GM23338 (cell line): ENCODE results near the gene PXK. TPM values are rescaled to one million over a fixed set of nuclear protein-coding genes. Genes with fewer than 3 reads are reported as not detected.

ENCODE experiments used
- ATAC-seq: fragments of 200-7000 bp; cut with Tn5 transposase; 3 replicates; pipeline ENCODE4 v1.9.1; 2020
- DNase-seq: peaks from one replicate; pipeline ENCODE4 v3.0.0-alpha.2; 2015; ENCODE audit warnings: low spot score
- H2AFZ ChIP-seq: fragments of 200-600 bp; sonication (generic); 2 replicates; pipeline ENCODE4 v1.8.0; 2016; ENCODE audit warnings: antibody characterized with exemption, mild to moderate bottlenecking, moderate library complexity
- H3F3A ChIP-seq: fragments of 200-600 bp; sonication (generic); replicated peaks from 2 replicates; pipeline ENCODE4 v1.8.0; 2017; ENCODE audit warnings: antibody characterized with exemption, mixed run types, low read depth
- H3K27ac ChIP-seq: fragments of 200-600 bp; sonication (generic); 2 replicates; pipeline ENCODE4 v1.6.1; 2016; ENCODE audit warnings: low read depth
- H3K27me3 ChIP-seq: fragments of 200-600 bp; sonication (generic); 2 replicates; pipeline ENCODE4 v1.8.0; 2016; ENCODE audit warnings: mild to moderate bottlenecking, mixed run types, moderate library complexity; ENCODE audit not compliant: insufficient read depth
- H3K36me3 ChIP-seq: fragments of 200-600 bp; sonication (generic); 2 replicates; pipeline ENCODE4 v1.8.0; 2016; ENCODE audit warnings: mild to moderate bottlenecking; ENCODE audit not compliant: insufficient read depth
- H3K4me1 ChIP-seq: fragments of 200-600 bp; sonication (generic); 2 replicates; pipeline ENCODE4 v1.8.0; 2016; ENCODE audit warnings: mild to moderate bottlenecking, moderate library complexity; ENCODE audit not compliant: insufficient read depth
- H3K4me2 ChIP-seq: fragments of 200-600 bp; sonication (generic); 2 replicates; pipeline ENCODE4 v1.7.1; 2017; ENCODE audit warnings: mixed run types
- H3K4me3 ChIP-seq: fragments of 200-600 bp; sonication (generic); 2 replicates; pipeline ENCODE4 v1.6.1; 2016; ENCODE audit warnings: mixed run types
- H3K79me2 ChIP-seq: fragments of 200-600 bp; sonication (generic); replicated peaks from 2 replicates; pipeline ENCODE4 v1.8.0; 2017; ENCODE audit warnings: mild to moderate bottlenecking; ENCODE audit not compliant: insufficient read depth
- H3K9me2 ChIP-seq: fragments of 200-600 bp; sonication (generic); 2 replicates; pipeline ENCODE4 v1.8.0; 2017; ENCODE audit not compliant: insufficient read depth
- H4K20me1 ChIP-seq: fragments of 200-600 bp; sonication (generic); replicated peaks from 2 replicates; pipeline ENCODE4 v1.8.0; 2017; ENCODE audit warnings: mild to moderate bottlenecking; ENCODE audit not compliant: insufficient read depth
- H3K27ac Mint-ChIP-seq: 2 replicates; pipeline ENCODE4 v1.8.0; 2020; ENCODE audit warnings: inconsistent platforms, mild to moderate bottlenecking, moderate library complexity, mixed read lengths
- H3K27me3 Mint-ChIP-seq: 3 replicates; pipeline ENCODE4 v1.8.0; 2022; ENCODE audit warnings: low read depth, mild to moderate bottlenecking, moderate library complexity, mixed read lengths, inconsistent platforms; ENCODE audit not compliant: insufficient read depth, poor library complexity
- H3K36me3 Mint-ChIP-seq: 3 replicates; pipeline ENCODE4 v1.8.0; 2021; ENCODE audit warnings: low read depth, mild to moderate bottlenecking, inconsistent platforms, moderate library complexity, mixed read lengths
- H3K4me1 Mint-ChIP-seq: 3 replicates; pipeline ENCODE4 v1.8.0; 2020; ENCODE audit warnings: mild to moderate bottlenecking, inconsistent platforms, mixed read lengths
- H3K4me3 Mint-ChIP-seq: 3 replicates; pipeline ENCODE4 v1.8.0; 2021; ENCODE audit warnings: moderate library complexity, mild to moderate bottlenecking, inconsistent platforms, mixed read lengths
- H3K9me3 Mint-ChIP-seq: 3 replicates; pipeline ENCODE4 v1.8.0; 2020; ENCODE audit warnings: moderate library complexity, mild to moderate bottlenecking, inconsistent platforms, mixed read lengths
- CREB1 ChIP-seq: fragments of 250-450 bp; sonication (Bioruptor Pico); IDR thresholded peaks from 2 replicates; pipeline ENCODE4 v1.5.0; 2020; ENCODE audit warnings: low read depth, mild to moderate bottlenecking, moderate library complexity
- CTCF ChIP-seq, 2 experiments: fragments of 200-600 bp in 1 of 2; sonication (generic) in 1 of 2; conservative IDR thresholded peaks; 2 replicates each; pipeline versions ENCODE4 v1.5.1 to v1.6.1; 2016 to 2017; ENCODE audit warnings: antibody characterized with exemption in 2 of 2, low read depth in 2 of 2, mild to moderate bottlenecking in 2 of 2, moderate library complexity in 1 of 2
- EZH2 ChIP-seq: fragments of 200-600 bp; sonication (generic); IDR thresholded peaks from one replicate; pipeline ENCODE4 v1.8.0; 2017; ENCODE audit warnings: antibody characterized with exemption, mild to moderate bottlenecking, low read depth; ENCODE audit not compliant: unreplicated experiment
- EZH2phosphoT487 ChIP-seq: fragments of 200-600 bp; sonication (generic); IDR thresholded peaks from one replicate; pipeline ENCODE4 v1.8.1; 2018; ENCODE audit warnings: antibody characterized with exemption; ENCODE audit not compliant: unreplicated experiment
- POLR2AphosphoS5 ChIP-seq: IDR thresholded peaks from 2 replicates; pipeline ENCODE4 v1.6.1; 2016; ENCODE audit warnings: antibody characterized with exemption, low read depth
- STAT1 ChIP-seq: IDR thresholded peaks from one replicate; pipeline ENCODE4 v1.6.1; 2016; ENCODE audit warnings: antibody characterized with exemption; ENCODE audit not compliant: unreplicated experiment
- ZNF114 ChIP-seq: fragments of 250-450 bp; sonication (Bioruptor Pico); IDR thresholded peaks from 2 replicates; pipeline ENCODE4 v1.5.0; 2020; ENCODE audit warnings: mild to moderate bottlenecking, moderate library complexity
- ZNF331 ChIP-seq: fragments of 250-450 bp; sonication (Bioruptor Pico); IDR thresholded peaks from 2 replicates; pipeline ENCODE4 v1.5.0; 2020; ENCODE audit warnings: low read depth, mild to moderate bottlenecking, moderate library complexity
- polyA plus RNA-seq: library from polyadenylated mRNA; unstranded; fragments of >200 nt; fragmentation: Nextera tagmentation; extraction: Ambion mirVana; gene quantifications from 2 replicates; pipeline ENCODE4 v1.2.1, GENCODE V29; 2016
- total RNA-seq: library from RNA; depleted of rRNA; stranded (reverse); fragments of >200 nt; shearing (Covaris generic); gene quantifications from 2 replicates; pipeline ENCODE4 v1.2.3, GENCODE V29; 2014

The PXK gene
- total and polyA plus RNA-seq, 2 experiments from 2014 or later, result 6.4 to 6.5 TPM

GRCh38 chr3:58361866-58362265 is 29.2 kb downstream of the PXK start:
- Mint-ChIP-seq H3K4me1 (peaks cover 17% of the 10 kb centered on the region), H3K27ac (no peak overlapping the region), H3K9me3 (no peaks in the 10 kb centered on the region), H3K36me3 (no peaks in the 10 kb centered on the region), H3K4me3 (no peak overlapping the region), H3K27me3 (no peaks in the 10 kb centered on the region)
- H3K79me2 ChIP-seq, result no peaks in the 10 kb centered on the region
- no peaks in the 10 kb centered on the region for H3F3A ChIP-seq
- TF ChIP-seq POLR2AphosphoS5 (no peak), CREB1 (CRISPR knock-in tag) (no peak)
- H3K4me3 ChIP-seq, result no peak overlapping the region
- H3K27me3 ChIP-seq, result no peaks in the 10 kb centered on the region
- no peaks in the 10 kb centered on the region for H4K20me1 ChIP-seq
- no peaks in the 10 kb centered on the region for H3K9me2 ChIP-seq
- no peak overlapping the region for H3K27ac ChIP-seq
- H3K36me3 ChIP-seq, result no peaks in the 10 kb centered on the region
- peaks cover 7% of the 10 kb centered on the region; the same call in 1 of the 2 replicates for H3K4me1 ChIP-seq
- ATAC-seq, result no peak
- no peak for DNase-seq
- H3K4me2 ChIP-seq, result no peak overlapping the region
- H2AFZ ChIP-seq, result no peak overlapping the region

GRCh38 chr3:58366699-58367098 is 34.0 kb downstream of the PXK start:
- Mint-ChIP-seq H3K4me1 (peaks cover 20% of the 10 kb centered on the region), H3K27me3 (peaks cover 2% of the 10 kb centered on the region), H3K27ac (no peak overlapping the region), H3K4me3 (no peak overlapping the region), H3K36me3 (no peaks in the 10 kb centered on the region), H3K9me3 (no peaks in the 10 kb centered on the region; the same call in 2 of the 3 replicates)
- H3K4me3 ChIP-seq, result no peak overlapping the region
- H3K4me1 ChIP-seq, result peaks cover 7% of the 10 kb centered on the region; the same call in 1 of the 2 replicates
- ATAC-seq, result no peak
- no peaks in the 10 kb centered on the region for H3F3A ChIP-seq
- no peaks in the 10 kb centered on the region for H3K27me3 ChIP-seq
- DNase-seq, result no peak
- H3K4me2 ChIP-seq, result no peak overlapping the region
- no peaks in the 10 kb centered on the region for H3K9me2 ChIP-seq
- no peaks in the 10 kb centered on the region for H4K20me1 ChIP-seq
- H3K79me2 ChIP-seq, result no peaks in the 10 kb centered on the region
- TF ChIP-seq CTCF (conservative IDR thresholded peaks at IDR 0.05; ENCODE audit: low read depth in 2 of 2) (no peak), EZH2 (no peak), POLR2AphosphoS5 (no peak), EZH2phosphoT487 (no peak)
- H3K36me3 ChIP-seq, result no peaks in the 10 kb centered on the region
- no peak overlapping the region for H3K27ac ChIP-seq
- no peak overlapping the region for H2AFZ ChIP-seq

GRCh38 chr3:58369038-58369437 is 36.3 kb downstream of the PXK start:
- Histone ChIP-seq H3K27me3 (no peaks in the 10 kb centered on the region), H4K20me1 (no peaks in the 10 kb centered on the region), H3K4me1 (peaks cover 7% of the 10 kb centered on the region; the same call in 1 of the 2 replicates), H3K79me2 (no peaks in the 10 kb centered on the region), H3K4me2 (no peak overlapping the region), H3F3A (no peaks in the 10 kb centered on the region), H3K36me3 (no peaks in the 10 kb centered on the region), H3K9me2 (no peaks in the 10 kb centered on the region), H3K27ac (no peak overlapping the region), H3K4me3 (no peak overlapping the region), H2AFZ (no peak overlapping the region)
- Mint-ChIP-seq H3K36me3 (no peaks in the 10 kb centered on the region), H3K27ac (no peak overlapping the region), H3K9me3 (no peaks in the 10 kb centered on the region; the same call in 2 of the 3 replicates), H3K4me1 (peaks cover 20% of the 10 kb centered on the region), H3K27me3 (peaks cover 2% of the 10 kb centered on the region), H3K4me3 (no peak overlapping the region)
- TF ChIP-seq ZNF114 (CRISPR knock-in tag) (no peak), POLR2AphosphoS5 (no peak), CTCF (conservative IDR thresholded peaks at IDR 0.05; ENCODE audit: low read depth in 2 of 2) (no peak), ZNF331 (CRISPR knock-in tag) (no peak), STAT1 (no peak), CREB1 (CRISPR knock-in tag) (no peak)
- ATAC-seq, result no peak
- DNase-seq, result no peak
